Activated CD4-positive, alpha-beta T cell treated with anti-CD3 and anti-CD28 coated beads for 36 hours (primary cell): ENCODE results near the gene APP. TPM values are rescaled to one million over a fixed set of nuclear protein-coding genes. Genes with fewer than 3 reads are reported as not detected.
A peak's percentile ranks its signal among the peaks of the same experiment; 100 is the strongest.
"Not testable (repeated sequence)": the region's sequence is repeated elsewhere in the genome, so short reads cannot be mapped to it uniquely, and the experiment has no call there.

Source experiments
- ATAC-seq: fragments of 200-7000 bp; cut with Tn5 transposase; one replicate; pipeline ENCODE4 v1.10.0; 2021; ENCODE audit warnings: mild to moderate bottlenecking, moderate library complexity
- CTCF ChIA-PET: fragments of 350-600 bp; sonication (Branson Sonifier 250); formaldehyde crosslinking; loops from one replicate; lab custom pipeline; 2021; ENCODE audit warnings: antibody characterized with exemption; lab: Charles Lee
- POLR2A ChIA-PET: fragments of 350-600 bp; sonication (Branson Sonifier 250); formaldehyde crosslinking; loops from one replicate; lab custom pipeline; 2021; ENCODE audit warnings: antibody characterized with exemption, inconsistent platforms; lab: Charles Lee
- DNase-seq: peaks from one replicate; pipeline ENCODE4 v3.0.0-alpha.2; 2020
- H3K27ac Mint-ChIP-seq: one replicate; pipeline ENCODE4 v1.8.0; 2021; ENCODE audit warnings: mixed read lengths
- H3K27me3 Mint-ChIP-seq: one replicate; pipeline ENCODE4 v1.8.0; 2021; ENCODE audit warnings: mixed read lengths
- H3K36me3 Mint-ChIP-seq: one replicate; pipeline ENCODE4 v1.8.0; 2021; ENCODE audit warnings: low read depth, mixed read lengths
- H3K4me1 Mint-ChIP-seq: one replicate; pipeline ENCODE4 v1.8.0; 2021; ENCODE audit warnings: mixed read lengths
- H3K4me3 Mint-ChIP-seq: one replicate; pipeline ENCODE4 v1.8.0; 2021; ENCODE audit warnings: mild to moderate bottlenecking, moderate library complexity, mixed read lengths
- H3K9me3 Mint-ChIP-seq: one replicate; pipeline ENCODE4 v1.8.0; 2021; ENCODE audit warnings: low read depth, mixed read lengths
- intact Hi-C, 2 experiments: fragments of 100-400 bp; cut with DNase I in 1 of 2; cut with micrococcal nuclease in 1 of 2; formaldehyde crosslinking; loops; one replicate each; pipeline versions ENCODE4 v1.14.2 to v1.15.1; 2022 to 2024; cut with DNase I, micrococcal nuclease
- total RNA-seq, 2 experiments: library from RNA; stranded (reverse); gene quantifications; one replicate each; pipeline ENCODE4 v1.2.3, GENCODE V29; 2021

APP gene
- total RNA-seq, 2 experiments from 2014 or later = 59.8 to 71.1 TPM

DNA sequence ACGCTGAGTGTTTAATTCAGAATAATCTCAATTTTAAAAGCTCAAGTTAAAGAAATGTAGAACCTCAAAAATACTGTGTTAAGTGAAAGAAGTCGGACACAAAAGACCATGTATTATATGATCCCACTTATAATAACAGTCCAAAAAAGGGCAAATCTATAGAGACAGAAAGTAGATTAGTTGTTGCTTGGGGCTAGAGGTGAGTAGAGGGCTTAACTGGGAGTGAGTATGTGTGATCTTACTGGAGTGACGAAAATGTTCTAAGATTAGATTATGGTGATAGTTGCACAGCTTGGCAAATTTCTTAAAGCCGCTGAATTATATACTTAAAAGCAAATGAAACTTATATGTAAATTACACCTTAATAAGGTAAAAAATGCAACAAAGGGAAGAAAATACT lies 150.5 kb downstream of the APP start:
- no peak for ATAC-seq

GRCh38 chr21:26019236-26019635 lies 151.3 kb downstream of the APP start:
- DNase-seq = no peak
- no peak for ATAC-seq
- Mint-ChIP-seq H3K27ac (no peak overlapping the region), H3K36me3 (peaks cover 18% of the 10 kb centered on the region), H3K9me3 (no peaks in the 10 kb centered on the region), H3K4me3 (no peak overlapping the region), H3K27me3 (no peaks in the 10 kb centered on the region), H3K4me1 (no peaks in the 10 kb centered on the region)
- CTCF ChIA-PET = no interaction called here
- POLR2A ChIA-PET = no interaction called here
- intact Hi-C loops = no loop called here

More for the DNA sequence above, 150.5 kb downstream of the APP start:
- Mint-ChIP-seq H3K9me3 (no peaks in the 10 kb centered on the region), H3K4me1 (no peaks in the 10 kb centered on the region), H3K27me3 (no peaks in the 10 kb centered on the region), H3K4me3 (no peak overlapping the region), H3K36me3 (peaks cover 18% of the 10 kb centered on the region), H3K27ac (no peak overlapping the region)
- DNase-seq = no peak
- POLR2A ChIA-PET = no interaction called here
- CTCF ChIA-PET = no interaction called here
- intact Hi-C loops = no loop called here

- Mint-ChIP-seq H3K36me3 (no peaks in the 10 kb centered on the region), H3K9me3 (no peaks in the 10 kb centered on the region), H3K4me3 (no peak overlapping the region), H3K4me1 (peaks cover 2% of the 10 kb centered on the region), H3K27ac (no peak overlapping the region), H3K27me3 (no peaks in the 10 kb centered on the region)
- no peak for DNase-seq
- intact Hi-C loops = no loop called here
- no peak for ATAC-seq
- POLR2A ChIA-PET = no interaction called here
- CTCF ChIA-PET = interaction anchor here (0.6 kb wide), 1 partner anchor 32 kb away, joined by 3 read pairs; no protein-coding TSS in a partner anchor
Observed at GRCh38 chr21:26013970-26014369, 156.6 kb downstream of the APP start.

- POLR2A ChIA-PET, CTCF ChIA-PET, intact Hi-C loops, ATAC-seq, H3K4me3 Mint-ChIP-seq, H3K4me1 Mint-ChIP-seq, H3K9me3 Mint-ChIP-seq, H3K27ac Mint-ChIP-seq, DNase-seq, H3K36me3 Mint-ChIP-seq, H3K27me3 Mint-ChIP-seq: not testable (repeated sequence)
Observed at GRCh38 chr21:26012482-26012881, 158.1 kb downstream of the APP start.

GRCh38 chr21:26011292-26011940 lies 159.2 kb downstream of the APP start:
- intact Hi-C loops = no loop called here
- H3K4me1 Mint-ChIP-seq = peaks cover 5% of the 10 kb centered on the region
- H3K27ac Mint-ChIP-seq = no peak overlapping the region
- DNase-seq = no peak
- no peaks in the 10 kb centered on the region for H3K27me3 Mint-ChIP-seq
- H3K4me3 Mint-ChIP-seq = no peak overlapping the region
- ChIA-PET POLR2A (no interaction called here), CTCF (no interaction called here)
- H3K9me3 Mint-ChIP-seq = no peaks in the 10 kb centered on the region
- no peaks in the 10 kb centered on the region for H3K36me3 Mint-ChIP-seq
- ATAC-seq = no peak

- Mint-ChIP-seq H3K4me3 (no peak overlapping the region), H3K4me1 (peaks cover 5% of the 10 kb centered on the region), H3K9me3 (no peaks in the 10 kb centered on the region), H3K27me3 (no peaks in the 10 kb centered on the region), H3K36me3 (peaks cover 3% of the 10 kb centered on the region), H3K27ac (no peak overlapping the region)
- intact Hi-C loops = no loop called here
- CTCF ChIA-PET = interaction anchor here (0.6 to 1.2 kb wide), 2 partner anchors 21 to 39 kb away, joined by 3 read pairs; no protein-coding TSS in a partner anchor
- POLR2A ChIA-PET = interaction anchor here (0.6 kb wide), 1 partner anchor 972 kb away, joined by 3 read pairs; no protein-coding TSS in a partner anchor
- ATAC-seq (no peak), DNase-seq (no peak)
Observed at GRCh38 chr21:26007951-26008498, 162.5 kb downstream of the APP start.

- Mint-ChIP-seq H3K4me1 (peaks cover 9% of the 10 kb centered on the region), H3K27me3 (no peaks in the 10 kb centered on the region), H3K27ac (no peak overlapping the region), H3K36me3 (peaks cover 6% of the 10 kb centered on the region), H3K4me3 (no peak overlapping the region), H3K9me3 (no peaks in the 10 kb centered on the region)
- no peak for DNase-seq
- no peak for ATAC-seq
- ChIA-PET CTCF (no interaction called here), POLR2A (no interaction called here)
- intact Hi-C loops = no loop called here
Observed at GRCh38 chr21:26005464-26005863, 165.1 kb downstream of the APP start.

GRCh38 chr21:26003404-26003803 lies 167.2 kb downstream of the APP start:
- H3K4me1 Mint-ChIP-seq = peaks cover 13% of the 10 kb centered on the region
- H3K36me3 Mint-ChIP-seq = peaks cover 6% of the 10 kb centered on the region
- H3K4me3 Mint-ChIP-seq = no peak overlapping the region
- H3K27ac Mint-ChIP-seq = no peak overlapping the region
- ChIA-PET POLR2A (no interaction called here), CTCF (no interaction called here)
- ATAC-seq = no peak
- H3K9me3 Mint-ChIP-seq = no peaks in the 10 kb centered on the region
- intact Hi-C loops = no loop called here
- no peak for DNase-seq
- H3K27me3 Mint-ChIP-seq = no peaks in the 10 kb centered on the region

GRCh38 chr21:26001356-26001755 lies 169.2 kb downstream of the APP start:
- Mint-ChIP-seq H3K36me3 (peaks cover 8% of the 10 kb centered on the region), H3K9me3 (no peaks in the 10 kb centered on the region), H3K27ac (no peak overlapping the region), H3K4me1 (peaks cover 13% of the 10 kb centered on the region), H3K27me3 (no peaks in the 10 kb centered on the region), H3K4me3 (no peak overlapping the region)
- intact Hi-C loops = no loop called here
- ChIA-PET POLR2A (no interaction called here), CTCF (no interaction called here)
- DNase-seq = no peak
- no peak for ATAC-seq

GRCh38 chr21:25999921-26000582 lies 170.5 kb downstream of the APP start:
- Mint-ChIP-seq H3K4me3 (peak overlapping the region; percentile 45), H3K27me3 (no peaks in the 10 kb centered on the region), H3K4me1 (peaks cover 13% of the 10 kb centered on the region), H3K27ac (peak overlapping the region; percentile 68), H3K9me3 (no peaks in the 10 kb centered on the region), H3K36me3 (peaks cover 8% of the 10 kb centered on the region)
- intact Hi-C loops = no loop called here
- peak; percentile 66 for DNase-seq
- POLR2A ChIA-PET = no interaction called here
- CTCF ChIA-PET = no interaction called here
- peak; percentile 94 for ATAC-seq

DNA sequence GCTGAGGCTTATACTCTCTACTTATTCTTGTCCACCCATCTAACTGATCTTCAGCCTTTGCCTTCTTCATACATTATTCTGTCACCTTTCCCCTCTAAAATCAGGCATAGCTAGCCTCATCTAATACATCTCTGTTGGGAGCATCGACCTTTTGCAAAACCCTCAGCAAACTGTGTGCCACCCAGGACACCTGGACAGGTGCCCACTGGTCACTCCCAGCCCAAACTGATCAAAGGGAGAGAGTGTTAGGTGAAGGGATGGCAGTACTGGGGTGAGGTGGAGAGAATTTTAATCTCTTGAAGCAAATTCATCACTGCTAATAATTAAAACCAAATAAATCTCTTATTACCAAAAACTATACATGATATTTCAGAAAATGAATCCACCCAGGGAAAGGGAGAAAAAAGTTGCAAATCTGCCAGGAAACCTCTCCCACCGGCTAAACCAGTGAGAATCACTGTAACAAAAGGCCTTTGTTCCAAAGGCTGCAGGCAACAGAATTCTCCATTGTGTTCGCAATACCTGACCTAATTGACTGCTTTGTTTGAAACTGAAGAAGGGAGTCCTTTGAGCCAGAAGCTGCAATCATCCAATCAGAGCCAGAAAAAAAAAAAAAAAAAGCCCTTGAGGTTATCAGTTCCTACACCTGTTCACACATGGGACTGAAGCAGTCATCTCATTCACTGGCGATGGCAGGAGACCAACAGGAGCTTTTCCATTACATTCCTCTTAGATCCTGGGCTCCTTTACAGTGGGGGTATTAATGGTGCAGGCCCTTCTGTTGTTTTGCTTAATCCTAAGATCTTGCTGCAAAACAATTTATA lies 172.6 kb downstream of the APP start:
- H3K4me3 Mint-ChIP-seq = no peak overlapping the region
- no peak for ATAC-seq
- ChIA-PET POLR2A (no interaction called here), CTCF (interaction anchor here (1.7 kb wide), 1 partner anchor 20 kb away, joined by 4 read pairs; no protein-coding TSS in a partner anchor)
- no peaks in the 10 kb centered on the region for H3K9me3 Mint-ChIP-seq
- no peak overlapping the region for H3K27ac Mint-ChIP-seq
- DNase-seq = no peak
- intact Hi-C loops = no loop called here
- H3K36me3 Mint-ChIP-seq = peaks cover 5% of the 10 kb centered on the region
- peaks cover 13% of the 10 kb centered on the region for H3K4me1 Mint-ChIP-seq
- H3K27me3 Mint-ChIP-seq = no peaks in the 10 kb centered on the region
